Measurements from ENCODE around the gene KCNJ4. TPM values are rescaled to one million over a fixed set of nuclear protein-coding genes. Genes with fewer than 3 reads are reported as not detected.

The KCNJ4 gene
- not detected for total RNA-seq

- peaks cover 8% of the 10 kb centered on the region for H3K4me1 ChIP-seq (ENCODE audit: insufficient read depth, low read length)
- no peak within 1 kb of the TSS for H3K4me3 ChIP-seq (ENCODE audit: low read length)
- H3K27me3 ChIP-seq (ENCODE audit: insufficient read depth, low read length), result peaks cover 58% of the 10 kb centered on the region
- no peaks in the 10 kb centered on the region for H3K9me3 ChIP-seq (ENCODE audit: low read depth, low read length)
Observed at GRCh38 chr22:38455076-38455529, at the start of gene KCNJ4. Gene KCNJ4, minus strand, starts transcription at chr22:38455199. Its CDS starts 27,067 bp downstream, at chr22:38428132.

GRCh38 chr22:38503021-38503420 is 48.0 kb upstream of the KCNJ4 start:
- no peaks in the 10 kb centered on the region for H3K27me3 ChIP-seq (ENCODE audit: insufficient read depth, low read length)
- H3K4me3 ChIP-seq (ENCODE audit: low read length), result no peak overlapping the region
- no peaks in the 10 kb centered on the region for H3K9me3 ChIP-seq (ENCODE audit: low read depth, low read length)
- peaks cover 37% of the 10 kb centered on the region for H3K4me1 ChIP-seq (ENCODE audit: insufficient read depth, low read length)

- peaks cover 32% of the 10 kb centered on the region for H3K4me1 ChIP-seq (ENCODE audit: insufficient read depth, low read length)
Observed at GRCh38 chr22:38501797-38502672, 47.0 kb upstream of the KCNJ4 start.

DNA sequence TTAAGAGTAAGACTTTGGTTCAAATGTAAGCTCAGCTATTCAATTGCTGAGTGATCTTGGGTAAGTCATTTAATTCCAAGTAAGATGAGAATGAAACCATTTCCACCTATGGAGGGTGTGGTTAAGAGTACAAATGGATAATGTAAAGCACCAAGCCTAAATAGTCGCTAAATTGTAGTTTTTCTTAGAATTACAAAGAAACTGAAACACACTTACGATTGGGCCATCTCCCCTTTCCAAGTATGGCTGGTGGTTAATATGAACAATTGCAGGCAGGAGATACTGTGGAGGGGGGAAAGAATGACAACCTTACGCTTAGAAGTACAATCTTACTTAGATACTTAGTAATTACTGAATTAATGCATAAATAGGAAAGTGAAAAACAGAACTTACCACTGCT is 42.9 kb upstream of the KCNJ4 start:
- Histone ChIP-seq H3K27me3 (ENCODE audit: insufficient read depth, low read length) (no peaks in the 10 kb centered on the region), H3K4me1 (ENCODE audit: insufficient read depth, low read length) (peaks cover 21% of the 10 kb centered on the region), H3K9me3 (ENCODE audit: low read depth, low read length) (no peaks in the 10 kb centered on the region), H3K4me3 (ENCODE audit: low read length) (no peak overlapping the region)

More at GRCh38 chr22:38501797-38502672, 47.0 kb upstream of the KCNJ4 start:
- H3K27me3 ChIP-seq (ENCODE audit: insufficient read depth, low read length), result no peaks in the 10 kb centered on the region
- no peaks in the 10 kb centered on the region for H3K9me3 ChIP-seq (ENCODE audit: low read depth, low read length)
- no peak overlapping the region for H3K4me3 ChIP-seq (ENCODE audit: low read length)

DNA sequence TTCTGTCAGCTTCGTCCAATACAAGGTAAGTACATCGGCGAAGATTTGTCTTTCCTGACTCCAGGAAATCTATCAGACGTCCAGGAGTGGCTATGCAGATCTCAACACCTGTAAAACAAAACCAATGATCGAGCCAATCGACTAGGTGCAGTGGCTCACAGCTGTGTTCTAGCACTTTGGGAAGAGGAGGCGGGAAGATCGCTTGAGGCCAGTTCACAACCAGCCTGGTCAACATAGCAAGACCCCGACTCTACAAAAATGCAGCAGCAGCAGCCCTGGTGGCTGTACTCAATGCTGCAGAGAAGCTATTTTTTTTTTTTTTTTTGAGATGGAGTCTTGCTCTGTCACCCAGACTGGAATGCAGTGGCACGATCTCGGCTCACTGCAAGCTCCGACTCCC is 39.9 kb upstream of the KCNJ4 start:
- peaks cover 12% of the 10 kb centered on the region for H3K4me1 ChIP-seq (ENCODE audit: insufficient read depth, low read length)
- no peak overlapping the region for H3K4me3 ChIP-seq (ENCODE audit: low read length)
- no peaks in the 10 kb centered on the region for H3K27me3 ChIP-seq (ENCODE audit: insufficient read depth, low read length)
- no peaks in the 10 kb centered on the region for H3K9me3 ChIP-seq (ENCODE audit: low read depth, low read length)

- no peaks in the 10 kb centered on the region for H3K9me3 ChIP-seq (ENCODE audit: low read depth, low read length)
- H3K27me3 ChIP-seq (ENCODE audit: insufficient read depth, low read length), result no peaks in the 10 kb centered on the region
- H3K4me3 ChIP-seq (ENCODE audit: low read length), result no peak overlapping the region
- peaks cover 12% of the 10 kb centered on the region for H3K4me1 ChIP-seq (ENCODE audit: insufficient read depth, low read length)
Observed at GRCh38 chr22:38494498-38494897, 39.5 kb upstream of the KCNJ4 start.

DNA sequence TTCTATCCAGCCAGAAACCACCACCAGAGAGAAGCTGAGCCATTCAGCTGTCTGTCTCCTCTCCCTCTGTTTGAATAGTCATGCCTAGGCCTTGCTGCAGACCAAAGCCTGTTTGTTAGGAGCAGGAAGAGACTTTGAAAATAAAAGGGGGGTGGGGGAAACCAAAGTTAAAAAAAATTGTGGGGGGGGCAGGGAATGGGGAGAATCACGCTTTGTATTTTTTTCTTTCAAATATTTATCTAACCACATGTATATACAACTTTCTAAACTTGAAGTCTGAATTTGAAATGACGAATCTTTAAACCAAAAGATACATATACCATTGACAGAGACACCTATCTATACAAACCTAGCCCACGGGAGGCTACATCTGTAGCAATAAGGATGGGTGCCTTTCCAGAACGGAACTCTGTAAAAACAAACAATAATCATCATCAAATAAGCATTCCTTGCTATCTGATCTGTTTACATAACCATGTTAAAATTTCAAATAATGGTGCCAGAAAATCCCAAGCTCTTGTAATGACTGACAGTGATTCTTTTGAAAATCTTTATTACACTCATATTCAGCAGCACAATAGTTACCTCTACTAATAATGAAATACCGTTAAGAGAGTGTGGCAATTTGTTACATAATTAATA is 36.8 kb upstream of the KCNJ4 start:
- H3K9me3 ChIP-seq (ENCODE audit: low read depth, low read length), result no peaks in the 10 kb centered on the region
- peaks cover 5% of the 10 kb centered on the region for H3K4me1 ChIP-seq (ENCODE audit: insufficient read depth, low read length)
- no peak overlapping the region for H3K4me3 ChIP-seq (ENCODE audit: low read length)
- no peaks in the 10 kb centered on the region for H3K27me3 ChIP-seq (ENCODE audit: insufficient read depth, low read length)

- peaks cover 5% of the 10 kb centered on the region for H3K4me1 ChIP-seq (ENCODE audit: insufficient read depth, low read length)
- no peaks in the 10 kb centered on the region for H3K9me3 ChIP-seq (ENCODE audit: low read depth, low read length)
- no peak overlapping the region for H3K4me3 ChIP-seq (ENCODE audit: low read length)
- no peaks in the 10 kb centered on the region for H3K27me3 ChIP-seq (ENCODE audit: insufficient read depth, low read length)
Observed at GRCh38 chr22:38490915-38491314, 35.9 kb upstream of the KCNJ4 start.

- no peaks in the 10 kb centered on the region for H3K27me3 ChIP-seq (ENCODE audit: insufficient read depth, low read length)
- H3K9me3 ChIP-seq (ENCODE audit: low read depth, low read length), result no peaks in the 10 kb centered on the region
- no peak overlapping the region for H3K4me3 ChIP-seq (ENCODE audit: low read length)
- peaks cover 5% of the 10 kb centered on the region for H3K4me1 ChIP-seq (ENCODE audit: insufficient read depth, low read length)
Observed at GRCh38 chr22:38490475-38490874, 35.5 kb upstream of the KCNJ4 start.

DNA sequence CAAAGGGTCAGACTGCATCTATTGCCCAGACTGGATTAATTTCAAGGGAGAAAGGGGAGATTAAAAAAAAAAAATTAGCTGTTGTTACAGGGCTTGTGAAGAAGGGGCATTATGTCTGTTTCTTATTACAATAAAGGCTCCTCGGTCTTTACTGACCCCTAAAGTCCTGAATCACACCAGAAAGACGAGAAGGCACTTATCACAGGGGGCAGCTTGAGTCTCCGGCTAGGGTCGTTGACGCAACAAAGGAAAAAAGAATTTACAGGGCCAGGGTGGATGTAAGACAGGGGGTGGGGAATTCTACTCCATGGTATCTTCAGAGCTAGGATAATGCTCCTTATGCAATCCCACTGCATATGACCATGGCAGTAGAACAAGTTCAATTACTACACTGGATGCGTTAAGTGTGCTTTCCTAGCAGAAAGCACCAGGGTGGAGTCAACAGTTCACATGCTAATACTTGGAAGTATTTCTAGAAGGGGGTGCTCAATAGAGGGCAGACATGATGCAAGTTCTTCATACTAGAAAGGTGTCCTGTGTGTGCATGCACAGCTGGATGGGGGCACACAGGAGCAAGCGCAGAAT is 34.7 kb upstream of the KCNJ4 start:
- no peak overlapping the region for H3K4me3 ChIP-seq (ENCODE audit: low read length)
- H3K9me3 ChIP-seq (ENCODE audit: low read depth, low read length), result no peaks in the 10 kb centered on the region
- H3K4me1 ChIP-seq (ENCODE audit: insufficient read depth, low read length), result peaks cover 2% of the 10 kb centered on the region
- no peaks in the 10 kb centered on the region for H3K27me3 ChIP-seq (ENCODE audit: insufficient read depth, low read length)

- Histone ChIP-seq H3K4me3 (ENCODE audit: low read length) (no peak overlapping the region), H3K4me1 (ENCODE audit: insufficient read depth, low read length) (no peaks in the 10 kb centered on the region), H3K9me3 (ENCODE audit: low read depth, low read length) (no peaks in the 10 kb centered on the region), H3K27me3 (ENCODE audit: insufficient read depth, low read length) (no peaks in the 10 kb centered on the region)
Observed at GRCh38 chr22:38489142-38489541, 34.1 kb upstream of the KCNJ4 start.

DNA sequence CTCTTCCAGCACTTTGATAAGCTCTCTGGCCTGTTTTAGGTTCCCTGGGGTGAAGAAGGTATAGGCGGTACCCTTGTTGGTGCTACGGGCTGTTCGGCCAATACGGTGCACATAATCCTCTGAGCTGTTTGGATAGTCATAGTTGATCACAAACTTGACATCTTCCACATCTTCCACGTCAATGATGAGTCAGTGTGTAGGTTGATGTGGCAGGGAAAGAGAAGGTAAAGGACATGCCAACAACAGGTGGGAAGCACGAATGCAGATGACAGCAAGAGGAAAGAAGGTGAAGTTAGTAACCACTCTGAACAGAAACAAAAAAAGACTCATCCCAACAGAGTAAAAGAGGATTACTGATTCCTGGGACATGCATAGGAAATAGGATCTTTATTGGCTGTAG is 32.9 kb upstream of the KCNJ4 start:
- Histone ChIP-seq H3K4me3 (ENCODE audit: low read length) (no peak overlapping the region), H3K9me3 (ENCODE audit: low read depth, low read length) (no peaks in the 10 kb centered on the region), H3K27me3 (ENCODE audit: insufficient read depth, low read length) (no peaks in the 10 kb centered on the region), H3K4me1 (ENCODE audit: insufficient read depth, low read length) (no peaks in the 10 kb centered on the region)

DNA sequence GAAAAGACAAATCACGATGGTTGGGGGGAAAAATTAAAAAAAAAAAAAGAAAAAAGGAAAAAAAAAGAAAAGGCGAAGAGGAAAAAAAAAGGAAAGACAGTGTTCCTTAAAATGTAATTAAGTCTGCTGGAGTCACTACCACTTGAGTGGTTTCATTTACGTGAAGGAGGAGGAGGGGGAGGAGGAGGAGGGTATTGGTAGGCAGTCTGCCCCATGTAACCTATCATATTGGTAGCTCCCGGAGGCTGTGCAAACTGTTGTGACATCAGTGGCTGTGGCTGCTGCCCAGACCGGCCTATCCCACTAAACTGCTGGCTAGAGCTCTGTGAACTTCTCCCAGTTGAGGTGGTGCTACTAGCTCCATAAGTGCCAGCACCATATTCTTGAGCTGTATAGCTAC is 30.8 kb upstream of the KCNJ4 start:
- no peak overlapping the region for H3K4me3 ChIP-seq (ENCODE audit: low read length)
- H3K9me3 ChIP-seq (ENCODE audit: low read depth, low read length), result no peaks in the 10 kb centered on the region
- no peaks in the 10 kb centered on the region for H3K27me3 ChIP-seq (ENCODE audit: insufficient read depth, low read length)
- H3K4me1 ChIP-seq (ENCODE audit: insufficient read depth, low read length), result no peaks in the 10 kb centered on the region

DNA sequence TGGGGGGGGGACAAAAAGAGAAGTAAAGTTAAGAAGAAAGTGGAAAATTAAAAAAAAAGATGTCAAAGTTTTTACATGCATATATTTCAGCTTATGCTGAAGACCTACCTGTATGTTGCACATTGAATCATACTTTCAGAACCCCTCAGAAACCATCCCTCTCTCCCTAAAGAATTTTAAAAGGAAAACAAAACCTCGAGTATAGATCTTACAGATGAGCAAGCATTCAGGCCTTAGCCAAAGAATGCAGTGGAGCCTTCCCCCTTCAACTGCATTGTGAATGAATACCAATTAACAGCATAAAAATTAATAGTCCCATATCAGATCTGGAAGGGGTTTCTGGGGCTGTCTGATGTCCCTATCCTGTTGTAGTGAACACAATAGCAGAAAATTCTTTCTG is 29.2 kb upstream of the KCNJ4 start:
- no peaks in the 10 kb centered on the region for H3K4me1 ChIP-seq (ENCODE audit: insufficient read depth, low read length)
- H3K9me3 ChIP-seq (ENCODE audit: low read depth, low read length), result no peaks in the 10 kb centered on the region
- H3K27me3 ChIP-seq (ENCODE audit: insufficient read depth, low read length), result no peaks in the 10 kb centered on the region
- H3K4me3 ChIP-seq (ENCODE audit: low read length), result no peak overlapping the region

- no peaks in the 10 kb centered on the region for H3K27me3 ChIP-seq (ENCODE audit: insufficient read depth, low read length)
- H3K9me3 ChIP-seq (ENCODE audit: low read depth, low read length), result no peaks in the 10 kb centered on the region
- H3K4me3 ChIP-seq (ENCODE audit: low read length), result no peak overlapping the region
- no peaks in the 10 kb centered on the region for H3K4me1 ChIP-seq (ENCODE audit: insufficient read depth, low read length)
Observed at GRCh38 chr22:38482662-38483308, 27.8 kb upstream of the KCNJ4 start.

Measured in mononuclear cell (primary cell).